M059J (cell line): Measurements from ENCODE around the gene GFRA4. TPM values are rescaled to one million over a fixed set of nuclear protein-coding genes. Genes with fewer than 3 reads are reported as not detected.

Experiments used
- DNase-seq: peaks from one replicate; pipeline ENCODE4 v3.0.0-alpha.2; 2012; ENCODE audit warnings: low read depth
- total RNA-seq: library from RNA; depleted of rRNA; stranded (reverse); fragments of >200 nt; shearing (Covaris generic); gene quantifications from 2 replicates; pipeline ENCODE4 v1.2.3, GENCODE V29; 2014; rRNA removed

GFRA4 gene, protein sequence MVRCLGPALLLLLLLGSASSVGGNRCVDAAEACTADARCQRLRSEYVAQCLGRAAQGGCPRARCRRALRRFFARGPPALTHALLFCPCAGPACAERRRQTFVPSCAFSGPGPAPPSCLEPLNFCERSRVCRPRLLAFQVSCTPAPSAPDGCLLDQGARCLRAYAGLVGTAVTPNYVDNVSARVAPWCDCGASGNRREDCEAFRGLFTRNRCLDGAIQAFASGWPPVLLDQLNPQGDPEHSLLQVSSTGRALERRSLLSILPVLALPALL
- total RNA-seq = not detected in 2 replicates

DNA sequence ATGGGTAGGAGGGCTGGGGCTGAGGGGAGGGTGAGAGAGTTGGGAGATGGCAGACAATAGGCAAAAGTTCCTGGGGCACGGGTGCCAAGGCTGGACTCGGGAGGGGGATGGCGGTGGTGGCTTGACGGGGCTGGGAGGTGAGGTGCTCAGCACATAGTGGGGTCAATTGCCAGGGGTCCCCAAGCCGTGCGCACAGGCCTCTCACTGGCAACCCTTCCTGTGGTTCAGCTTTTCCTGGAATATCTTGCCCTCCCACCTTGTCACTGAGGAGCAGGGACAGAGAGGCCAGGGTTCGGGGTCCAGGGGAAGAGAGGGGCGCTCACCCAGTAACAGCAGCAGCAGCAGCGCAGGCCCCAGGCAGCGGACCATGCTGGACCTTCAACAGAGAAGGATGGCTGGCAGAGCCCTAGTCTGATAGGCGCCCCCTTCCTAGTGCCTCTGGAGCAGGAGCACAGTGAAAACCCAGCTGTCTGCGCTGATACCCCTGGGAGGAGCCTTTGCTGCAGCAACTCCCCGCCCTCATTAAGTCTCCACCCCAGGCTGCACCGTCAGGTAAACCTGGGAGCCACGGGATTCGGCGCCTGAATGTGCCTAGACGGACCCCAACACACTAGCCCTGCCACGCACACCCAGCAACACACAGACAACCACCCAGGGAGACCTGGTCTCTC, at the start of gene GFRA4:
TSS of gene GFRA4 (minus strand) at position 369 of the 671 bp plus-strand sequence. CDS start at position 369, 0 bp downstream.
- DNase-seq = no peak

DNA sequence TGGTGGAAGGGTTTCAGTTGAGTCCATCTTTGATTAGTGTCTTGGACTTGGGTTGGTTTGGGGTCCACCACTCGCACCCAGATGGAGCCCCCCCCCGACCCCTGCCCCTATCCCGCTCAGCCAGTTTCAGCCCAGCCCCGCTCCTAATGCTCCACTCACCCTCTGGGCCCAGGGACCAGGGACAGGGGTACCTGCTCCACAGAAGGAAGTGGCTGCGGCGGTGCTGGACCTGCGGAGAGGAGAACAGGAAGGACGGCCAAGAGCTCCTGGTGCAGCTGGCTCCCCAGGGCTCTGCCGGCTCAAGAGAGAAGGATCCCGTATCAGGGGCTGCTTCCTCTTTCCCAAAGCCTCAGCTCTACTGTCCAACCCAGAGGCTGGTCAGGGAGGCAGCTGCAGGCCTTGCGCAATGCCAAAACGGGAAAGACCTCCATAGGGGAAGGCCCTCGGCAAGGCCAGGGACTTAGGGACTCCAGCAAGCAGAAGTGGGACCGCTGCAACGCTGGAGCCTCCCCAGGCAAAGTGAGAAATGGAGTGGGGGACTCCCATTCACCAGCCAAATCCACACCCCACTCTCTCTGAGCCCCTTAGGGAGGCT, 49.2 kb upstream of the GFRA4 start, which contains the start of gene SIGLEC1:
TSS of gene SIGLEC1 (minus strand) at position 322 of the 595 bp plus-strand sequence. CDS start 5,472 bp downstream, outside the sequence.
- DNase-seq = no peak

DNA sequence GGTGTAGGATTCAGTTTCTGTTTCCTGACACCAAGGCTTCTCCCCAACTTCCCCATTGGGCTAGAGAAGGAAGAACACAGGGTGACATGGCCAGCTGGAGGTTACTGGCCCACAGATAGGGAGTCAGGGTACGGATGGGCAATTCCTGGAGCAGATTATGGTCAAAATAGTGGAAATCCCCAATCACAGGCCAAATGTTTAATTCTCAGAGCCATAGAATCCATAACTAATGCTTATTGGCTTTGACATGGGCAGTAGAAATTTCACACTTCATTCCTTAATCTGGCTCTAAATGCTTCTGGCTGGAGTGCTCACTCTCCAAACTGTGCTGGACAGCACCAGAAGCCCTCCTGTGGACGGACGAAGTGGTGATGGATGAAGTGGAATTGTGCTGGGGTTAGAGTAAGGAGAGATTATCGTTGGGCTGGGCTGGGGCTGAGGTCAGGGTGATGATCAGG, 48.3 kb upstream of the GFRA4 start:
- no peak for DNase-seq

DNA sequence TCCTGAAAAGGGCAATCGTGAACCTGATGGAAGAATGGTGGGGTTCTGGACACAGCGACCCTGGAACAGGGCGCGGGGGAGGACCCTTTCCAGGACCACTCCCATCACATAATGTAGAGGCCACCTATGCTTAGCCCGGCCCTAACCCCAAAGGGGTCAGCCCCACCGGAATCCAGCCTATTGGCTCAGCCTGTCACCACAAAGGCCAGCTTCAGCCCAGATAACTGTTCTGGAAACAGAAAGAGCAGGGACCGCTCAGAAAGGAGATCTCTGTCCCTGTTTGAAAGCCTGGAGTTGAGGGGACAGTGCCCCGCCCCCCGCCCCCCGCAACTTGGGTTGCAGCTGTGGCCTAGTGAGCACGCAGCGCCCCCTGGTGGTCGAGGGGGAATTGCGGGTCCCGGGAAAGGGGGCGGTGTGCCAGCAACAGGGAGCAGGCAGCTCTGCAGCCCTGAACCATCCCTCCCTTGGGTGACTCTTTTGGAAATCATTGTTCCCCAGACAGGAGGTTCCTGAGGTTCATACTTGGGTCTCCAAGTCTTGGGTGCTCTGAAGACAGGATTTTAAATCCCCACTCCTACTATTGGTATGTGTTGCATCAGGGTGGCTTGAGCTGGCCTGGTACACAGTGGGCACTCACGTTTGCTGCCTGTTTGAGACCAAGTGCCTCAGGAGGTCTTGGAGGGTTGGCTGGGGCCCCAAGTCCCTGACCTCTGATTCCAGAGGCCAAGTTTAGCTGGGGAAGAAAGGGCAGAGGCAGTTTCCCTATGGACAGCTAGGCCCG, 47.7 kb upstream of the GFRA4 start:
- peak; percentile 54 for DNase-seq

DNA sequence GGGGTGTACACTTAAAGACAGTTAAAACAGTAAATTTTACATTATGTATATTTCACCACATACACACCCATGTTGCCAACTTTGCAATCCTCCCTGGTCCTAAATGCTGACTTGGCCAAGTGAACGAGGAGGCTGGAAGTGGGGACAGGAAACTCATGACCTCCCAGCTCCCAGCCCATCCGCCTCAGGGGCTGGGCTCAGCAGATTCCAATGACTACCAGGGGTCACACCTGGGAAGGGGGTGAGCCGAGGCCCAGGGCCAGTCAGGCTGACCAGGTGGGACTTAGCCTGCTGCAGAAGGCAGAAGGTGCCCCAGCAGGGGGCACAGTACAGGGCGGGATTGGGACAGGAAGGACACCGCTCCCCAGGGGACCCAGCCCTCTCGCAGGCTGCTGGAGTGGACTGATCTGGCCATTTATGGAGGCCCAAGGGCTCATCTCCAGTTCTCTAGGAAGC, 46.8 kb upstream of the GFRA4 start:
- DNase-seq = no peak

DNA sequence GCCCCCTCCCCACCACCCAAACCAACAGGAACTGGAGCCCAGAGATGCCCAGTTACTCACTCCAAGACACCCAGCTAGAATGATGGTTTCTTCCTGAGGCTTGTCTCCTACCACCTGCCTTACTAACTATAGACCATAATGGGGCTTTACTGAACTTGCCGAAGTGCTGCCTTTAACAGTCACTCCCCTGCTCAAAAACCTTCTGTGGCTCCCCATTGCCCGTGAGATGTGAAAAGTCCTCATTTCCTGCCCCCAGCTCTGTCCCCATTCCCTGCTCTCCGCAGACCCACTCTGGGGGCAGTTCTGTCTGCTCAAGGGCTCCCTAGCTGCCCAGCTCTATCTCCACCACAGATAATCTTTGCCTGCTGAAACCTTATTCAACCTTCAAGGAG, 44.3 kb upstream of the GFRA4 start:
- DNase-seq = no peak

DNA sequence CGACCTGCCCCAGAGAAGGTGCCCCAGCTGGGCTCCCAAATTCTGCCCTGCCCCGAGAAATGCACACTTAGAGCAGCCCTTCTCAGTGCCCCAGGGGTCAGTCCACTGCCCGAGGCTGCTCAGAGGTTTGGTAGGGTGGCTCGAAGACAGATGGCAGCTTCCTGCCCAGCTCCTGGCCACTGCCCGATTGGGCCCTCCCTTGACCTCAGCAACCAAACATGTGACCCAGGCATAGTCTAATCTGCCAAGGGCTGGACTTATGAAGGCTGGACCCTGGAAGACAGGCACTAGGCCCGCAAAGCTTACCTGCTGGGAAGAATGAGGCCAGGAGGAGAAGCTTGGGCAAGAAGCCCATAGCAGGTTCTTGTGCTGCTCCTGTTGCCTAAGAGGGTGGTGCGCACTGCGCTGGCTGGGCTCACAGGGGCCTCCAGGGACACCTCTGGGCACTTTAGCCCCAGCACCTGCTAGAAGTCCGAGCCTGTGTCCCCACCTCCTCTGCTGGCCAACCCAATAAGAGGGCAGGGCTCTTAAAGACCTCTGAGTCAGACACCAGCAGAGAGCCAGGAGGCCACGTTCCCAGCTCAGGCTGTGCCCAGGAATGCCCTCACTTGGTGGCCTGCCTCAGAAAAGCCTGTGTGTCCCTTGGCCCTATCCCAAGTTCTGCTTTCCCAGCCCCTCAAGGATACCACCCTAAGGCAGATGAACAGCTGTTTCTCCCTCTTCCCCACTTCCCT, 43.7 kb upstream of the GFRA4 start:
- DNase-seq = peak; percentile 72

DNA sequence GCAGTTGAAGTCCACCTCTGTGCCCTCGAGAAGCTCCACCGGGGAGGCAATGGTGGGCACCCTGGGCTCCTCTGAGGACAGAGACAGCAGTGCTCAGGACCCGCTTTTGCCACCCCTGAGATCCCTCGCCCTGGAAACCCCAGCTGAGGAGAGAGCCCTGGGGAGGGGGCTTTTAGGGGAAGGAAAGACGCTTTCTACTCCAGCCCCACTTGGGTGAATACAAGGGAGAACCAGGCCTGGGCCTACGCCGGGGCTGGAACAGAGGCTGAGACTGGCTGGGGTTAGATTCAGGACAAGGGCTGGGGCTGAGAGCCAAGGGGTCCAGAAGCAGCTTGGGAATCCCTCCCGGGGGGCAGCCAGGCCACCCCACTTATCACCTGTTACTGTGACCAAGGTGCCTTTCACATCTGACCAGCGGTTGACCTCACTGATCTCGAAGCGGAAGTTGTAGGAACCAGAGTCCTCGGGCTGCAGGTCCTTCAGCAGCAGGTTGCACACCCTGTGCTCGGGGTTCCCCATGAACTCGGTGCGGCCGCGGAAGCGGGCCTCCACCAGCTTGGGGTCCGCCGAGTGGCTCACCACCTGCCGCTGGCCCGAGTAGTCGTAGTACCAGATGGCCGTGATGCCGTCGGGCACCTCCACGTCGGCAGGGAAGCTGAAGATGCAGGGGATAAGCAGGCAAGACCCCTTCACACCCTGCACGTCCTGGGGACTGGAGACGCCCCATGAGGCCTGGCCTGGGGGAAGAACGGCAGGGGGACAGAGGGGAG, 43.0 kb upstream of the GFRA4 start:
- no peak for DNase-seq

DNA sequence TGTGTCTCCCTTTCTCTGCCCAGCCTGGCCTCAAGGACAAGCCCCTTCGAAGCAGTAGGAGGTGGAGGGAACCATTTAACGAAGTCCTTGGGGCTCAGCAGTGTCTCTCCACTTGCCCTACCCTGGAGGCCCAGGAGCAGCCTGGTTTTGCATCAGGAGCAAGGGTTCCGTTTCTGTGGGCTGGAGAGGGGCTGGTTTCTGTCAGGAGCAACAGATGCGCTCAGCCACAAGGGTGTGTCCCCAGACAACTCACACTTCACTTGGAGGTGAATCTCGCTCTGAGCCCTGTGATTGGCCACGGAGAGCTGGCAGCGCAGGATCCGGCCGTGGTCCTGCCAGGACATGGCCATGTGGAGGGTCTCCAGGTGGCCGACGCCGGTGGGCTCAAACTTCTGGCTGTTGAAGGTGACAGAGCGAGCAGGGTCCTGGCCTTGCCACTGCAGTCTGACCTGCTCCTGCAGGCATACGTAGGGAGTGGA, 42.3 kb upstream of the GFRA4 start:
- DNase-seq = no peak

DNA sequence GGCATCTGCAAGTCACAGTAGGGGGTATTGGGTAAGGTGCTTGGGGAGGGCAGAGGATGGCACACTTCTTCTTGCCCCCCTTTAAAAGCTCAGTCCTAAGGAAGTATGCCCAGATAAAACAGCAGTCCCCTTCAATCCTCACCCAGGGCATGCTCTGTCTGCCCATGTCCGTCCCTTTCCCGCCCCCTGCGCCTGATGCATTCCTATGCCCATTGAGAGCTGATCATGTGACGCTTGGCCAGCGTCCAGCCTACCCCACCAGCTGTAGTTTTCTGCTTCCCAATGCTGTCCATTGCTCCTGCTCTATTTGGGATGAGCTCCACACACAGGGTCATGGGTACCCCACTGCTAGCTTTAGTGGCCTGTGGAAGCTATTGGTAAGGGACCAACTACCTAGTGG, 40.9 kb upstream of the GFRA4 start:
- DNase-seq = no peak

DNA sequence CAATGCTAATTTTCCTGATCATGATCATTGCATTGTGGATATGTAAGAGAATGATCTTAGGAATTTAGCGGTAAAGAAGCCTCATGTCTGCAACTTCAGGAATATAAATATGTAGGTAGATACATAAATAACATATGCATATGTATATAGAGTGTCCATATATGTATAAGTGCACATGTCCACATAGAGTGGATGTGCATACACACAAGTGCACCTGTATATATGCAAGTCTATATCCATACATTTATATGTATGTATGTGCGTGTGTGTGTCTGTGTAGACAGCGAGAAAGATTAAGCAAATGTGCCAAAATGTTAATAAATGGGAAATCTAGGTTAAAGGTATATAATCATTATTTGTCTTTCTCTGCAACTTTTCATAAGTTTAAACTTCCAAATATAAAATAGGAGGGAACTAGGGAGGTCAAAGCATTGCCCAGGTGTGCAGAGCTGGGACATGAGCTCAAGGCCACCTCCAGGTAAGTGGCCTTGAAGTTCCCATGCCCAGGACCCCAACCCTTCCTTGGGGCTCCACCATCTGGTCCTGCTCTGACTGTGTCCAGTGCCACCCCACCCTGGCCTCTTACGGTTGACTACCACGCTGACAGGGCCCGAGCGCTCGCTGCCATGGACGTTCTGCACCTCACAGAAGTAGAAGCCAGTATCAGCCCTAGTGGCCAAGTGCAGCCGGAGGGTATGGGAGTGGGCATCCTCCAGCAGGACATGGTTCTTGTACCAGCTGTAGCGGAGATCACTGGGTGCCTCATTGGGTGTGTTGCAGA, 39.6 kb upstream of the GFRA4 start:
- DNase-seq = no peak

DNA sequence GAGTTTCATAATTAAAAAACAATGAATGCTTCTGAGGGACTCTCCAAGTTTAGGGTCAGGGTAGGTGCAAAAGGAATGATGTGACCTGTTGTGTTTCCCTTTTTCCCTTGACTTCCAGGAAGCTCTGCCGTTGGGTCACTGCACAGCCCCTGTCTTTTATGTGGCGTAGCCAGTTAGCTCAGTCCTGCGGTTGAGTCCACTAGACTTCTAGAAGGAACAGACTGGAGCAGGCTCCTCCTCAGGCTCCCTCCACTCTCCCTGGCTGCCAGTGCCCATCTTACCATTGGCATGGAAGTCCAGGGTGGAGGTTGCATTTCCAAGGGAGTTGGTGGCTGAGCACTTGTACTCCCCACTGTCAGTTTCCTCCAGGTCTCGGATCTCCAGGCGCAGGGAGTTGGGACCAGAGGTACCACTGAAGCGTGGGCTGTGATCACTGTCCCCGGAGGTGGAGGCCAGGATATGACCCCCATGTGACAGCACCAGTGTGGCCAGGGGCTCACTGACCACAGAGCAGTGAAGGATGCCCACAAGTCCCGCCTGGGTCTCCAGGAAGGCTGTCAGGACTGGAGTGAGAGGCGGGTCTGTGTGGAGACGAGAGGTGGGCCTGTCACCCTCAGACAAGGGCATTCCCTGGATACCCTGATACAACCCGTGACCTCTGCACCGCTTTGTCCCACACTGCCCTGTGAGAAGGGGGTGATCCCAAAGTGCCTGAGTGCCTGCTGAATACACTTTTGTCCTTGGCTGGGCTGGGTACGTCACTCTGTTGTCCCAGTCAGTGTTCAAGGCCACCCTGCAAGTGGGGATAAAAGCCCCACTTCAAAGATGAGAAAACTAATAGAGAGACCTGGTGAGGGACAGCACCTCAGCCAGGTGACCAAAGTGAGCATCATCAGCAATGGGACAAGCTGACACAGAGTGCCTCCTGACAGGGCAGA, 38.1 kb upstream of the GFRA4 start:
- DNase-seq = no peak

DNA sequence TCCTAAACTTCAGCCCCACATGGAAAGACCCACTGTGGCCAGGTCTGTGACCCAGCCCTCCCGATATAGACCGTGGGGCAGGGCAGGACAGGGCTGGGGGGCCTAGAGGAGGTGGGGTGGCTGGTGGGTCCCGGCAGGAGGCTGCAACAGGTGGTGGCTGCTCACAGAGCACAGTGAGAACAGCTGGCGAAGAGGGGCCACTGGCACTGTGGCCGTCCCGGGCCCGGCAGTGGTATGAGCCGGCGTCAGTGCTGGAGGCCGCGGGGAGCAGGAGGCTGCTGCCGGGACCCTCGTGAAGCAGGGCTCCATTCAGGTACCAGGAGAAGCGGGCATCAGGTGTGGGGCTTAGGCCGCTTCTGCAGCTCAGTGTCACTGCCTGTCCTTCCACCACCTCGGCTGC, 35.8 kb upstream of the GFRA4 start:
- DNase-seq = no peak

DNA sequence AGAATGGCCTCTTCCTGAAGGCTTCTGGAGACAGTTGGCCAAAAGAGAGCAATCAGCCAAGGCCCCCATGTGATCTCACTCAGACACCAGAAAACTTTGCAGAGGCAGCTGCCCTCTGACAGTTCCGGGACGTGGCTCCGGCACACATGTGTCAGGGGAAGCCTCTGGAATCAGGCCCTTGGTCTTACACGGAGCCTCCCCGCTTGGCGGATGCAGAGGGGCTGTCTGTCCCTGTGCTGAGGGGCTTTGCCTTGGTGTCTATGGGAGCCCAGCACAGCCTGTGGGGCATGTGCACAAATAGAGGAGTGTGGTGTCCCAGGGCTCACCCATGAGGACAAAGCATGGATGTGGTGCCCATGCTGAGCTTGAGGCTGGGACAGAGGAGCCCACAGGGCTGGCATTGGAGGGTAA, 35.4 kb upstream of the GFRA4 start:
- DNase-seq = no peak

DNA sequence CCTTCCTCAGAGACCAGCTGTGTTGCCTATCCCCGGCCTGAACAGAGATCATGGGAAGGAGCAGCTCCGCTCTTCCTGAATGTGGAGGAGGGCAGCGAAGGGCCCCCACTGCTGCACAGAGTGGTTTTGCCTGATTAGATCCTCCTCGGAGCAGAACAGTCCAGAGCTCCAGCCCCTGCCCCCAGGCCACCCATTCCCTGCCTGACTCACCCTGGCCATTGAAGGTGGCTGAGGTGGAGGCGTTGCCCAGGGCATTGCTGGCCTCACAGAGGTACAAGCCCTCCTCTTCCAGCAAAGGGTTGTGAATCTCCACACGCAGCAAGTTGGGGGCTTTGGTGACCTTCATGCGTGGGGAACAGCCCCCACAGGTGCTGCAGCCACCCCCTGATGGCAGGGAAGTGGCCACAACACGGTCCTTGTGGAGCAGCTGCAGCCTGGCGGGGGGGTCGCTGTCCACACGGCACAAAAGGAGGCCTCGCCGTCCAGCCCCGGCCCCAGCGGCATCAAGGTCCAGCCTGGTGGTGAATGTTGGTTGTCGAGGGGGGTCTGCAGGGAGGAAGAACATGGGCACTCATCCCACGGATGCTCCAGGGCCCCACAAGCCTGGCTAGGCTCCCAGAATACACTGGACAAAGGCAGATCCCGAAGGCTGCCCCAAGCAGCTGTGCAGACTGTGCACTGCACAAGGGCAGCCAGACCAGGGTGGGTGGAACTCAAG, 34.5 kb upstream of the GFRA4 start:
- peak; percentile 62 for DNase-seq

DNA sequence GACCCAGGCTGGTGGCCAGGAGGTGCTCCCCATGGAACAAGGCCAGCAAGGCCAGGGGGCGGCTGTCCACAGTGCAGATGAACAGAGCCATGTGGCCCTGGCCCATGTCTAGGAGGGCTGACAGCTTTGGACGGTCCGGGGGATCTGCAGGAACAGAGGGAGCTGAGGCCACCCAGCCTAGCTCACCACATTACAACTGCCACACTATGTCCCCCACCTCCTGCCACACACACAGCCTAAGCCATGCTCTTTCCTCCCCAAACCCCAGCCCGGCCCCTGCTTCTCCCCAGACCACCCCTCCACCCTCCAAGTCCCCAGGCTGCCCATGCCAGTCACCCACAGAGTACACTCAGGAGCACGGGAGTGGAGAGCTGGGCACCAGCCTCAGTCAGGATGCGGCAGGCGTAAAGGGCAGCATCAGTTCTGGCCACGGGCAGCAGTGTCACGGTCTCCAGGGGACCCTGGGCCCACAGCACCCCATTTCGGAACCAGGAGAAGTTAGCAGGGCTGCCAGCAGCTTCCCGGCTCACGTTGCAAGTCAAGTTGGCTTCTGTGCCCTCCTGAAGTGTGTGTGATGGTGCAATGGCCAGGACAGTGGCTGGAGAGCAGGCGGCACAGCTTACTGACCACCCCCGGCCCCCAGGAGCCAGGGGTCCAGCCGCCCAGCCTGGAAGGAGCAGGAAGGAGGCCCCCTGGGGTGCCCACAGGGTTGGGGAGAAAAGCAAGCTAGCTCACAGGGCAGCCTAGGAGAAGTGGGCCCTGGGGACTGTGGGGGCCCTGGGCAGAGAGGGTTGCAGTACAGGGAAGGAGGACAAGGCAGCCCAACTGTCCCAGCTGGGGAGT, 33.8 kb upstream of the GFRA4 start:
- DNase-seq = no peak

DNA sequence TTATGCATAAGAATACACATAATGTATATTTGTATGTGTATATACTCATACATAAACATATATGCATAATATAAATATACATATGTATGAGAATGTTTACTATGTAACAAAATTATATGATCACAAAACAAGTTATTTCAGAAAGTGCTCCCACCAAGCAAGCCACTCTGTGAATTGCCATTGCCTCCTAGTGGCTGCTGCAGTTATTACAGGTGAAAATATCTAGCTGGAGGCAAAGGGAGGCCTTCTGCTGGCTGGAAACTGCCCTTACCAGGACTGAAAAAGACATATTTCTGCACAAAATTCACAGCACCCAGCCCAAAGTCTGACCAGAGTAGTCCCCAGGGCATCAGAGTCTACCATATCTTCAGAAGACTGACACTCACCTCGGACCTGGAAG, 33.0 kb upstream of the GFRA4 start:
- DNase-seq = no peak
